Activated CD8-positive, alpha-beta memory T cell treated with anti-CD3 and anti-CD28 coated beads, Interleukin-2, amount 10 ng/mL, durations not matched to agents 7 days and 5 days (primary cell): ENCODE measurements around the gene SMIM24. TPM values are rescaled to one million over a fixed set of nuclear protein-coding genes. Genes with fewer than 3 reads are reported as not detected.
"Not testable (repeated sequence)": the region's sequence is repeated elsewhere in the genome, so short reads cannot be mapped to it uniquely, and the experiment has no call there.

ENCODE experiments used
- ATAC-seq: fragments of 150-1000 bp; cut with Tn5 transposase; one replicate; pipeline ENCODE4 v1.10.0; 2021; ENCODE audit warnings: moderate library complexity
- CTCF ChIA-PET: fragments of 350-600 bp; sonication (Branson Sonifier 250); formaldehyde crosslinking; loops from one replicate; lab custom pipeline; 2021; ENCODE audit warnings: antibody characterized with exemption; lab: Charles Lee
- DNase-seq: peaks from one replicate; pipeline ENCODE4 v3.0.0-alpha.2; 2020
- H3K27ac Mint-ChIP-seq: one replicate; pipeline ENCODE4 v1.8.0; 2021; ENCODE audit warnings: mild to moderate bottlenecking, mixed read lengths
- H3K27me3 Mint-ChIP-seq: one replicate; pipeline ENCODE4 v1.8.0; 2021; ENCODE audit warnings: mixed read lengths
- H3K36me3 Mint-ChIP-seq: one replicate; pipeline ENCODE4 v1.8.0; 2021; ENCODE audit warnings: mild to moderate bottlenecking, mixed read lengths
- H3K4me1 Mint-ChIP-seq: one replicate; pipeline ENCODE4 v1.8.0; 2021; ENCODE audit warnings: mixed read lengths
- H3K4me3 Mint-ChIP-seq: one replicate; pipeline ENCODE4 v1.8.0; 2021; ENCODE audit warnings: mild to moderate bottlenecking, moderate library complexity, mixed read lengths
- H3K9me3 Mint-ChIP-seq: one replicate; pipeline ENCODE4 v1.8.0; 2022; ENCODE audit warnings: low read depth, mixed read lengths
- total RNA-seq, 2 experiments: library from RNA; stranded (reverse); gene quantifications; one replicate each; pipeline ENCODE4 v1.2.3, GENCODE V29; 2021

Gene SMIM24
- total RNA-seq, 2 experiments from 2014 or later = 1.1 to 2.3 TPM

GRCh38 chr19:3448616-3449334 lies 31.6 kb downstream of the SMIM24 start:
- CTCF ChIA-PET = no interaction called here
- no peaks in the 10 kb centered on the region for H3K27me3 Mint-ChIP-seq
- H3K4me3 Mint-ChIP-seq = no peak overlapping the region
- no peaks in the 10 kb centered on the region for H3K36me3 Mint-ChIP-seq
- H3K9me3 Mint-ChIP-seq = no peaks in the 10 kb centered on the region
- DNase-seq (no peak), ATAC-seq (no peak)
- peaks cover 8% of the 10 kb centered on the region for H3K4me1 Mint-ChIP-seq
- H3K27ac Mint-ChIP-seq = no peak overlapping the region

- not testable (repeated sequence) for H3K4me3 Mint-ChIP-seq, ATAC-seq, DNase-seq, H3K27me3 Mint-ChIP-seq, H3K36me3 Mint-ChIP-seq, H3K27ac Mint-ChIP-seq, H3K9me3 Mint-ChIP-seq, H3K4me1 Mint-ChIP-seq
- CTCF ChIA-PET = interaction anchor here (0.7 kb wide), 1 partner anchor 12 kb away, joined by 4 read pairs; no protein-coding TSS in a partner anchor
Measured at GRCh38 chr19:3446657-3447056, 33.7 kb downstream of the SMIM24 start.

- Mint-ChIP-seq H3K4me3 (no peak overlapping the region), H3K27ac (no peak overlapping the region), H3K9me3 (no peaks in the 10 kb centered on the region), H3K36me3 (no peaks in the 10 kb centered on the region), H3K4me1 (no peaks in the 10 kb centered on the region), H3K27me3 (no peaks in the 10 kb centered on the region)
- ATAC-seq = no peak
- CTCF ChIA-PET = interaction anchor here (1.3 kb wide), 2 partner anchors 16 to 40 kb away, joined by 3 to 4 read pairs; no protein-coding TSS in a partner anchor
- no peak for DNase-seq
Measured at GRCh38 chr19:3444695-3445234, 35.6 kb downstream of the SMIM24 start.

- Mint-ChIP-seq H3K4me1 (no peaks in the 10 kb centered on the region), H3K4me3 (no peak overlapping the region), H3K27me3 (no peaks in the 10 kb centered on the region), H3K9me3 (no peaks in the 10 kb centered on the region), H3K27ac (no peak overlapping the region), H3K36me3 (no peaks in the 10 kb centered on the region)
- CTCF ChIA-PET = interaction anchor here (1.3 kb wide), 1 partner anchor 41 kb away, joined by 3 read pairs; no protein-coding TSS in a partner anchor
- ATAC-seq (no peak), DNase-seq (no peak)
Measured at GRCh38 chr19:3443840-3444694, 36.3 kb downstream of the SMIM24 start.

- CTCF ChIA-PET = no interaction called here
- H3K4me1 Mint-ChIP-seq = no peaks in the 10 kb centered on the region
- no peaks in the 10 kb centered on the region for H3K9me3 Mint-ChIP-seq
- no peaks in the 10 kb centered on the region for H3K27me3 Mint-ChIP-seq
- H3K36me3 Mint-ChIP-seq = no peaks in the 10 kb centered on the region
- H3K4me3 Mint-ChIP-seq = no peak overlapping the region
- DNase-seq = no peak
- no peak for ATAC-seq
- no peak overlapping the region for H3K27ac Mint-ChIP-seq
Measured at GRCh38 chr19:3442487-3443071, 37.7 kb downstream of the SMIM24 start.

- no peaks in the 10 kb centered on the region for H3K27me3 Mint-ChIP-seq
- H3K36me3 Mint-ChIP-seq = peaks cover 2% of the 10 kb centered on the region
Measured at GRCh38 chr19:3441986-3442329, 38.4 kb downstream of the SMIM24 start.

GRCh38 chr19:3441089-3441985 lies 39.0 kb downstream of the SMIM24 start:
- H3K36me3 Mint-ChIP-seq = peaks cover 2% of the 10 kb centered on the region
- H3K27ac Mint-ChIP-seq = no peak overlapping the region
- no peak for DNase-seq
- no peak overlapping the region for H3K4me3 Mint-ChIP-seq
- CTCF ChIA-PET = interaction anchor here (1.1 kb wide), 1 partner anchor 77 kb away, joined by 3 read pairs; no protein-coding TSS in a partner anchor
- H3K27me3 Mint-ChIP-seq = no peaks in the 10 kb centered on the region
- H3K4me1 Mint-ChIP-seq = no peaks in the 10 kb centered on the region
- ATAC-seq = no peak
- H3K9me3 Mint-ChIP-seq = no peaks in the 10 kb centered on the region

More at GRCh38 chr19:3441986-3442329, 38.4 kb downstream of the SMIM24 start:
- Mint-ChIP-seq H3K4me1 (no peaks in the 10 kb centered on the region), H3K27ac (no peak overlapping the region), H3K9me3 (no peaks in the 10 kb centered on the region), H3K4me3 (no peak overlapping the region)
- DNase-seq (no peak), ATAC-seq (no peak)
- CTCF ChIA-PET = no interaction called here

GRCh38 chr19:3440082-3440481 lies 40.2 kb downstream of the SMIM24 start:
- Mint-ChIP-seq H3K27ac (no peak overlapping the region), H3K27me3 (no peaks in the 10 kb centered on the region), H3K4me3 (no peak overlapping the region), H3K4me1 (peaks cover 4% of the 10 kb centered on the region), H3K9me3 (no peaks in the 10 kb centered on the region), H3K36me3 (peaks cover 2% of the 10 kb centered on the region)
- CTCF ChIA-PET = interaction anchor here (0.7 to 3.4 kb wide), 5 partner anchors 10 to 116 kb away, joined by 3 to 21 read pairs (median 3); no protein-coding TSS in a partner anchor
- ATAC-seq (peak; percentile 18), DNase-seq (peak; percentile 71)

- Mint-ChIP-seq H3K36me3 (peaks cover 6% of the 10 kb centered on the region), H3K4me1 (peaks cover 11% of the 10 kb centered on the region), H3K9me3 (no peaks in the 10 kb centered on the region), H3K27me3 (no peaks in the 10 kb centered on the region), H3K4me3 (peak overlapping the region; percentile 99), H3K27ac (peak overlapping the region; percentile 99)
- ATAC-seq = peak; percentile 96
- peak; percentile 97 for DNase-seq
- CTCF ChIA-PET = interaction anchor here (0.8 to 1.7 kb wide), 6 partner anchors 10 to 255 kb away, joined by 3 to 4 read pairs (median 4); no protein-coding TSS in a partner anchor
Measured at GRCh38 chr19:3434630-3435553, 45.4 kb downstream of the SMIM24 start.

GRCh38 chr19:3433805-3434540 lies 46.4 kb downstream of the SMIM24 start:
- Mint-ChIP-seq H3K4me3 (peak overlapping the region; percentile 99), H3K9me3 (no peaks in the 10 kb centered on the region), H3K36me3 (peaks cover 6% of the 10 kb centered on the region), H3K4me1 (peaks cover 11% of the 10 kb centered on the region), H3K27ac (peak overlapping the region; percentile 99), H3K27me3 (no peaks in the 10 kb centered on the region)
- DNase-seq (no peak), ATAC-seq (no peak)
- CTCF ChIA-PET = interaction anchor here (1.1 to 1.7 kb wide), 3 partner anchors 37 to 108 kb away, joined by 3 to 4 read pairs (median 3); no protein-coding TSS in a partner anchor

- ATAC-seq = no peak
- H3K27ac Mint-ChIP-seq = no peak overlapping the region
- no peak for DNase-seq
- H3K9me3 Mint-ChIP-seq = no peaks in the 10 kb centered on the region
- peaks cover 6% of the 10 kb centered on the region for H3K36me3 Mint-ChIP-seq
- CTCF ChIA-PET = no interaction called here
- H3K4me1 Mint-ChIP-seq = peaks cover 11% of the 10 kb centered on the region
- no peak overlapping the region for H3K4me3 Mint-ChIP-seq
- no peaks in the 10 kb centered on the region for H3K27me3 Mint-ChIP-seq
Measured at GRCh38 chr19:3433313-3433712, 47.0 kb downstream of the SMIM24 start.
